Stromal cell of bone marrow (primary cell): ENCODE measurements around the gene PRPS1.
"Not testable (repeated sequence)": the region's sequence is repeated elsewhere in the genome, so short reads cannot be mapped to it uniquely, and the experiment has no call there.

Experiments used
- DNase-seq: peaks from one replicate; pipeline ENCODE4 v3.0.0-alpha.2; 2012; ENCODE audit warnings: low read depth

PRPS1 gene

GRCh38 chrX:107675365-107675654 is 47.0 kb downstream of the PRPS1 start:
- DNase-seq, result no peak

GRCh38 chrX:107675823-107676555 is 47.7 kb downstream of the PRPS1 start:
- DNase-seq, result no peak

GRCh38 chrX:107676559-107677378 is 48.5 kb downstream of the PRPS1 start:
- DNase-seq, result peak; percentile 81

- DNase-seq, result no peak
Measured at GRCh38 chrX:107677501-107677901, 49.2 kb downstream of the PRPS1 start.

- no peak for DNase-seq
Measured at GRCh38 chrX:107677909-107678308, 49.6 kb downstream of the PRPS1 start.

GRCh38 chrX:107678957-107679740 is 50.8 kb downstream of the PRPS1 start:
- peak; percentile 67 for DNase-seq

- no peak for DNase-seq
Measured at GRCh38 chrX:107682256-107682655, 53.9 kb downstream of the PRPS1 start.

GRCh38 chrX:107683124-107683895 is 55.0 kb downstream of the PRPS1 start:
- no peak for DNase-seq

GRCh38 chrX:107683931-107684330 is 55.6 kb downstream of the PRPS1 start:
- DNase-seq, result no peak

- DNase-seq, result no peak
Measured at GRCh38 chrX:107684956-107685385, 56.7 kb downstream of the PRPS1 start.

- not testable (repeated sequence) for DNase-seq
Measured at GRCh38 chrX:107685586-107685985, 57.3 kb downstream of the PRPS1 start.

- DNase-seq, result no peak
Measured at GRCh38 chrX:107686026-107686425, 57.7 kb downstream of the PRPS1 start.

- DNase-seq, result no peak
Measured at GRCh38 chrX:107686792-107687191, 58.5 kb downstream of the PRPS1 start.

GRCh38 chrX:107687445-107687844 is 59.1 kb downstream of the PRPS1 start:
- DNase-seq, result no peak

- DNase-seq, result no peak
Measured at GRCh38 chrX:107691024-107691448, 62.7 kb downstream of the PRPS1 start.

GRCh38 chrX:107699616-107700015 is 71.3 kb downstream of the PRPS1 start:
- no peak for DNase-seq

- DNase-seq, result no peak
Measured at GRCh38 chrX:107700317-107700774, 72.0 kb downstream of the PRPS1 start.
